Endodermal cell (in vitro differentiated cells): ENCODE results near the gene PPM1E. TPM values are rescaled to one million over a fixed set of nuclear protein-coding genes. Genes with fewer than 3 reads are reported as not detected.

Source experiments
- DNase-seq: peaks from one replicate; pipeline ENCODE4 v3.0.0-alpha.2; 2017
- H3K27ac ChIP-seq: 2 replicates; pipeline ENCODE4 v1.5.1; 2013; ENCODE audit warnings: mild to moderate bottlenecking, low read depth, low read length, moderate library complexity
- H3K27me3 ChIP-seq: 2 replicates; pipeline ENCODE4 v1.6.1; 2013; ENCODE audit warnings: mild to moderate bottlenecking, low read length, moderate library complexity; ENCODE audit not compliant: insufficient read depth, control insufficient read depth, poor library complexity, severe bottlenecking
- H3K36me3 ChIP-seq: 2 replicates; pipeline ENCODE4 v1.7.0; 2013; ENCODE audit warnings: mild to moderate bottlenecking, low read length, moderate library complexity; ENCODE audit not compliant: control insufficient read depth, insufficient read depth
- H3K4me1 ChIP-seq: one replicate; pipeline ENCODE4 v1.7.0; 2013; ENCODE audit warnings: low read length; ENCODE audit not compliant: control insufficient read depth, insufficient read depth
- H3K4me3 ChIP-seq: 2 replicates; pipeline ENCODE4 v1.5.1; 2013; ENCODE audit warnings: mild to moderate bottlenecking, low read length, moderate library complexity
- H3K9ac ChIP-seq: 2 replicates; pipeline ENCODE4 v1.6.1; 2013; ENCODE audit warnings: mild to moderate bottlenecking, low read length, moderate library complexity; ENCODE audit not compliant: poor library complexity, severe bottlenecking; ENCODE audit errors: extremely low read depth
- H3K9me3 ChIP-seq: 2 replicates; pipeline ENCODE4 v1.6.1; 2013; ENCODE audit warnings: mild to moderate bottlenecking, low read length, moderate library complexity; ENCODE audit not compliant: control insufficient read depth
- H3K27ac Mint-ChIP-seq: 2 replicates; pipeline ENCODE4 v1.8.0; 2020; ENCODE audit warnings: mixed read lengths
- H3K27me3 Mint-ChIP-seq: 2 replicates; pipeline ENCODE4 v1.8.0; 2021; ENCODE audit warnings: mild to moderate bottlenecking, mixed read lengths; ENCODE audit not compliant: insufficient read depth
- H3K36me3 Mint-ChIP-seq: 2 replicates; pipeline ENCODE4 v1.8.0; 2020; ENCODE audit warnings: low read depth, mixed read lengths
- H3K4me1 Mint-ChIP-seq: 2 replicates; pipeline ENCODE4 v1.8.0; 2020; ENCODE audit warnings: mixed read lengths
- H3K4me3 Mint-ChIP-seq: 2 replicates; pipeline ENCODE4 v1.8.0; 2020; ENCODE audit warnings: mild to moderate bottlenecking, moderate library complexity, mixed read lengths
- H3K9me3 Mint-ChIP-seq: 2 replicates; pipeline ENCODE4 v1.8.0; 2020; ENCODE audit warnings: mild to moderate bottlenecking, mixed read lengths
- WGBS, 2 experiments: methylation state at CpG; one replicate each; pipeline versions ENCODE4 v1.1.5 to v1.1.7; 2013; ENCODE audit warnings: missing lambda C conversion rate in 2 of 2, mixed read lengths in 1 of 2; ENCODE audit not compliant: insufficient coverage in 1 of 2, insufficient read length in 1 of 2; 5-methylcytosine and 5-hydroxymethylcytosine counted together
- total RNA-seq, 2 donors: library from RNA; stranded (reverse); fragmentation: NEBNext Ultra II Directional in 1 of 2; extraction: Animal tissue kit (Norgen Biotek cat#: 25700) in 1 of 2; gene quantifications; 2 replicates in 1 of 2; 3 replicates in 1 of 2; pipeline ENCODE4 v1.2.1, GENCODE V29; 2021
- TF ChIP-seq, protein P1 (sequence below): fragments of 200-600 bp; sonication (generic); conservative IDR thresholded peaks from 2 replicates; pipeline ENCODE4 v1.5.0; 2021; ENCODE audit warnings: antibody characterized with exemption, mild to moderate bottlenecking

The PPM1E gene
- total RNA-seq, 2 donors from 2014 or later = 1.4 to 2.2 TPM

- Histone ChIP-seq H3K4me1 (no peaks in the 10 kb centered on the region), H3K9ac (no peak overlapping the region), H3K27ac (no peak overlapping the region), H3K9me3 (no peaks in the 10 kb centered on the region), H3K4me3 (no peak overlapping the region), H3K36me3 (no peaks in the 10 kb centered on the region), H3K27me3 (no peaks in the 10 kb centered on the region)
- TF ChIP-seq, protein P1, sequence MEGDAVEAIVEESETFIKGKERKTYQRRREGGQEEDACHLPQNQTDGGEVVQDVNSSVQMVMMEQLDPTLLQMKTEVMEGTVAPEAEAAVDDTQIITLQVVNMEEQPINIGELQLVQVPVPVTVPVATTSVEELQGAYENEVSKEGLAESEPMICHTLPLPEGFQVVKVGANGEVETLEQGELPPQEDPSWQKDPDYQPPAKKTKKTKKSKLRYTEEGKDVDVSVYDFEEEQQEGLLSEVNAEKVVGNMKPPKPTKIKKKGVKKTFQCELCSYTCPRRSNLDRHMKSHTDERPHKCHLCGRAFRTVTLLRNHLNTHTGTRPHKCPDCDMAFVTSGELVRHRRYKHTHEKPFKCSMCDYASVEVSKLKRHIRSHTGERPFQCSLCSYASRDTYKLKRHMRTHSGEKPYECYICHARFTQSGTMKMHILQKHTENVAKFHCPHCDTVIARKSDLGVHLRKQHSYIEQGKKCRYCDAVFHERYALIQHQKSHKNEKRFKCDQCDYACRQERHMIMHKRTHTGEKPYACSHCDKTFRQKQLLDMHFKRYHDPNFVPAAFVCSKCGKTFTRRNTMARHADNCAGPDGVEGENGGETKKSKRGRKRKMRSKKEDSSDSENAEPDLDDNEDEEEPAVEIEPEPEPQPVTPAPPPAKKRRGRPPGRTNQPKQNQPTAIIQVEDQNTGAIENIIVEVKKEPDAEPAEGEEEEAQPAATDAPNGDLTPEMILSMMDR = no peak
- Mint-ChIP-seq H3K9me3 (no peaks in the 10 kb centered on the region), H3K4me1 (no peaks in the 10 kb centered on the region), H3K4me3 (no peak overlapping the region), H3K27ac (no peak overlapping the region), H3K36me3 (no peaks in the 10 kb centered on the region), H3K27me3 (no peaks in the 10 kb centered on the region)
- DNase-seq = no peak
These were observed 119.6 kb downstream of the PPM1E start for GRCh38 chr17:58875261-58875660.

- Histone ChIP-seq H3K36me3 (no peaks in the 10 kb centered on the region), H3K9ac (no peak overlapping the region), H3K4me1 (no peaks in the 10 kb centered on the region), H3K27me3 (no peaks in the 10 kb centered on the region), H3K4me3 (no peak overlapping the region), H3K27ac (no peak overlapping the region), H3K9me3 (no peaks in the 10 kb centered on the region)
- no peaks in the 10 kb centered on the region for H3K4me1 Mint-ChIP-seq
- H3K27ac Mint-ChIP-seq = no peak overlapping the region
- 92 to 100% methylated on average over 1 of the region's 1 CpG for WGBS, 2 experiments
- peaks cover 2% of the 10 kb centered on the region for H3K9me3 Mint-ChIP-seq
- H3K4me3 Mint-ChIP-seq = no peak overlapping the region
- no peaks in the 10 kb centered on the region for H3K36me3 Mint-ChIP-seq
- H3K27me3 Mint-ChIP-seq = no peaks in the 10 kb centered on the region
- TF ChIP-seq, protein P1 = no peak
- DNase-seq = no peak
These were observed 128.5 kb downstream of the PPM1E start for GRCh38 chr17:58884161-58884560.

GRCh38 chr17:58886514-58886913 lies 130.9 kb downstream of the PPM1E start:
- H3K27ac Mint-ChIP-seq = no peak overlapping the region
- no peak overlapping the region for H3K27ac ChIP-seq
- no peak for DNase-seq
- no peak overlapping the region for H3K9ac ChIP-seq
- no peak overlapping the region for H3K4me3 ChIP-seq
- WGBS, 2 experiments = 93 to 100% methylated on average over 1 of the region's 1 CpG
- H3K36me3 Mint-ChIP-seq = no peaks in the 10 kb centered on the region
- H3K9me3 ChIP-seq = no peaks in the 10 kb centered on the region
- no peak overlapping the region for H3K4me3 Mint-ChIP-seq
- no peaks in the 10 kb centered on the region for H3K27me3 Mint-ChIP-seq
- no peaks in the 10 kb centered on the region for H3K27me3 ChIP-seq
- H3K36me3 ChIP-seq = no peaks in the 10 kb centered on the region
- H3K9me3 Mint-ChIP-seq = peaks cover 4% of the 10 kb centered on the region
- H3K4me1 ChIP-seq = no peaks in the 10 kb centered on the region
- TF ChIP-seq, protein P1 = no peak
- no peaks in the 10 kb centered on the region for H3K4me1 Mint-ChIP-seq
